Measurements from ENCODE around the gene OR51M1. TPM values are rescaled to one million over a fixed set of nuclear protein-coding genes. Genes with fewer than 3 reads are reported as not detected.

Gene OR51M1
- total RNA-seq, 4 donors from 2014 or later, result not detected

- no peak for ATAC-seq
- no peaks in the 10 kb centered on the region for H3K27me3 ChIP-seq
- H3K27ac ChIP-seq, result no peak within 1 kb of the TSS
- TF ChIP-seq POLR2A (IDR thresholded peaks at IDR 0.05) (no peak), EP300 (IDR thresholded peaks at IDR 0.05) (no peak), POLR2AphosphoS5 (IDR thresholded peaks at IDR 0.05) (no peak)
- TF ChIP-seq, protein P1, sequence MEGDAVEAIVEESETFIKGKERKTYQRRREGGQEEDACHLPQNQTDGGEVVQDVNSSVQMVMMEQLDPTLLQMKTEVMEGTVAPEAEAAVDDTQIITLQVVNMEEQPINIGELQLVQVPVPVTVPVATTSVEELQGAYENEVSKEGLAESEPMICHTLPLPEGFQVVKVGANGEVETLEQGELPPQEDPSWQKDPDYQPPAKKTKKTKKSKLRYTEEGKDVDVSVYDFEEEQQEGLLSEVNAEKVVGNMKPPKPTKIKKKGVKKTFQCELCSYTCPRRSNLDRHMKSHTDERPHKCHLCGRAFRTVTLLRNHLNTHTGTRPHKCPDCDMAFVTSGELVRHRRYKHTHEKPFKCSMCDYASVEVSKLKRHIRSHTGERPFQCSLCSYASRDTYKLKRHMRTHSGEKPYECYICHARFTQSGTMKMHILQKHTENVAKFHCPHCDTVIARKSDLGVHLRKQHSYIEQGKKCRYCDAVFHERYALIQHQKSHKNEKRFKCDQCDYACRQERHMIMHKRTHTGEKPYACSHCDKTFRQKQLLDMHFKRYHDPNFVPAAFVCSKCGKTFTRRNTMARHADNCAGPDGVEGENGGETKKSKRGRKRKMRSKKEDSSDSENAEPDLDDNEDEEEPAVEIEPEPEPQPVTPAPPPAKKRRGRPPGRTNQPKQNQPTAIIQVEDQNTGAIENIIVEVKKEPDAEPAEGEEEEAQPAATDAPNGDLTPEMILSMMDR (IDR thresholded peaks at IDR 0.05), result no peak
- no peak within 1 kb of the TSS for H3K4me3 ChIP-seq
- WGBS, 2 donors (ENCODE audit: low coverage in 1 of 2), result 74 to 90% methylated on average over 1 of the region's 1 CpG
- H3K9me3 ChIP-seq, result no peaks in the 10 kb centered on the region
- H3K36me3 ChIP-seq, result no peaks in the 10 kb centered on the region
- H3K4me1 ChIP-seq, result no peaks in the 10 kb centered on the region
Observed at GRCh38 chr11:5421811-5422210, 38.2 kb downstream of the OR51M1 start, which contains the start of gene OR51Q1. Gene OR51Q1 (plus strand): TSS chr11:5422111. CDS start chr11:5422201, 90 bp downstream.

DNA sequence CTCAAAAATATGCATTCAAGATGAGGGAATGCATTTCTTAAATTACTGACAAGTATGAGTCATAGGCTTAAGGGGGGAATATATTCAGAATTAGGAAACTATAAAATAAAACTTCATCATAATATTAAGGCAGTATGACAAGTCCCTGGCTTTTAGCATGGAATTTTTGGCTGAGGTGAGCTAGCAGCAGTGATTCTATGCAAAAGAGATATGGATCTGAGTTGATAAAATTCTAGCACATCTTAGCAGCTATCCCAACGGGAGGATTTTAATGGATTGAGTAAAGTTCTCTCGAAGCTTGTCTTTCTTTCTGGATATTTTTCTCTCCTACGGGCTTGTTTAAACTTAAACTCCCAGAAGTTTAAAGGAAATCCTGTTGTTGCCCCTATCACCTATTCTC is 39.5 kb downstream of the OR51M1 start:
- 54 to 87% methylated on average over 3 of the region's 3 CpGs for WGBS, 2 donors (ENCODE audit: low coverage in 1 of 2)
- no peak for ATAC-seq
- Histone ChIP-seq H3K4me3 (no peak overlapping the region), H3K36me3 (no peaks in the 10 kb centered on the region), H3K27ac (no peak overlapping the region), H3K4me1 (no peaks in the 10 kb centered on the region), H3K27me3 (no peaks in the 10 kb centered on the region), H3K9me3 (no peaks in the 10 kb centered on the region)
- TF ChIP-seq POLR2AphosphoS5 (IDR thresholded peaks at IDR 0.05), result no peak

GRCh38 chr11:5441414-5441813 is 57.8 kb downstream of the OR51M1 start, which contains the start of gene OR51I1:
Gene OR51I1 (minus strand): TSS chr11:5441514. CDS start chr11:5441514, 0 bp downstream.
- Histone ChIP-seq H3K36me3 (no peaks in the 10 kb centered on the region), H3K9me3 (no peaks in the 10 kb centered on the region), H3K27ac (no peak within 1 kb of the TSS), H3K4me3 (no peak within 1 kb of the TSS), H3K4me1 (no peaks in the 10 kb centered on the region), H3K27me3 (no peaks in the 10 kb centered on the region)
- 28 to 29% methylated on average over 2 of the region's 2 CpGs for WGBS, 2 donors (ENCODE audit: low coverage in 1 of 2)
- no peak for ATAC-seq
- TF ChIP-seq, protein P1 (IDR thresholded peaks at IDR 0.05), result no peak
- TF ChIP-seq POLR2AphosphoS5 (IDR thresholded peaks at IDR 0.05) (no peak), EP300 (IDR thresholded peaks at IDR 0.05) (no peak), POLR2A (IDR thresholded peaks at IDR 0.05) (no peak)

Small RNA genes within 50 kb of the gene (small RNA-seq; reads per million reads assigned to genes)
- 0 reads per million in 4 donors for gene AC104389.3

Other genes starting within 250 kb of the OR51M1 start
- under 1 TPM in 1 of 4 donors, not detected in 3; 0.12 TPM for gene OR52A5, start 245.5 kb upstream of the OR51M1 start, total RNA-seq
- gene OR52A1, start 229.1 kb upstream of the OR51M1 start, total RNA-seq, result not detected
- not detected for gene OR51V1, start 183.1 kb upstream of the OR51M1 start, total RNA-seq
- gene HBB, start 156.7 kb upstream of the OR51M1 start, total RNA-seq, result 100 to 1,000 TPM in 2 of 4 donors, 10 to 100 TPM in 1, not detected in 1; 16.1 to 148 (median 132) TPM
- not detected for gene HBD, start 149.3 kb upstream of the OR51M1 start, total RNA-seq
- not detected for gene HBG1, start 134.0 kb upstream of the OR51M1 start, total RNA-seq
- not detected for gene HBG2, start 129.0 kb upstream of the OR51M1 start, total RNA-seq
- gene HBE1, start 113.9 kb upstream of the OR51M1 start, total RNA-seq, result under 1 TPM in 1 of 4 donors, not detected in 3; 0.67 TPM
- not detected for gene OR51B4, start 81.9 kb upstream of the OR51M1 start, total RNA-seq
- under 1 TPM in 1 of 4 donors, not detected in 3; 0.67 TPM for gene OR51B2, start 59.5 kb upstream of the OR51M1 start, total RNA-seq
- not detected for gene OR51B5, start 40.3 kb upstream of the OR51M1 start, total RNA-seq
- gene OR51B6, start 32.3 kb upstream of the OR51M1 start, total RNA-seq, result not detected
- not detected for gene OR51Q1, start 38.3 kb downstream of the OR51M1 start, total RNA-seq
- not detected for gene OR51I1, start 57.7 kb downstream of the OR51M1 start, total RNA-seq
- not detected for gene OR51I2, start 65.5 kb downstream of the OR51M1 start, total RNA-seq
- gene OR52D1, start 104.9 kb downstream of the OR51M1 start, total RNA-seq, result not detected
- under 1 TPM in 3 of 4 donors, not detected in 1; 0.15 to 0.62 (median 0.40) TPM for gene UBQLN3, start 126.1 kb downstream of the OR51M1 start, total RNA-seq
- under 1 TPM in 3 of 4 donors, not detected in 1; 0.27 to 0.62 (median 0.31) TPM for gene UBQLNL, start 132.9 kb downstream of the OR51M1 start, total RNA-seq
- gene OR52H1, start 164.7 kb downstream of the OR51M1 start, total RNA-seq, result under 1 TPM in 1 of 4 donors, not detected in 3; 0.54 TPM
- gene OR52B6, start 197.1 kb downstream of the OR51M1 start, total RNA-seq, result not detected
- gene TRIM6, start 212.8 kb downstream of the OR51M1 start, total RNA-seq, result 1 to 10 TPM; 1.6 to 5.6 (median 2.1) TPM
- gene TRIM34, start 241.2 kb downstream of the OR51M1 start, total RNA-seq, result 1 to 10 TPM; 3.8 to 9.2 (median 4.5) TPM